Measurements from ENCODE around the gene KLF14. TPM values are rescaled to one million over a fixed set of nuclear protein-coding genes. Genes with fewer than 3 reads are reported as not detected.

The KLF14 gene
- total RNA-seq, 6 experiments from 2014 or later = not detected

- no peak overlapping the region for H3K4me3 Mint-ChIP-seq
- H3K9me3 Mint-ChIP-seq = peaks cover 19% of the 10 kb centered on the region; the same call in 1 of the 2 replicates
- no peak for DNase-seq
- peaks cover 12% of the 10 kb centered on the region for H3K36me3 Mint-ChIP-seq (ENCODE audit: low read depth)
- H3K27me3 Mint-ChIP-seq (ENCODE audit: insufficient read depth) = peaks cover 25% of the 10 kb centered on the region
- H3K4me1 Mint-ChIP-seq (ENCODE audit: low read depth) = no peaks in the 10 kb centered on the region
- TF ChIP-seq CTCF (IDR thresholded peaks at IDR 0.05) = no peak
- no peak overlapping the region for H3K27ac Mint-ChIP-seq
These were observed 26.0 kb downstream of the KLF14 start for GRCh38 chr7:130708001-130708400.

GRCh38 chr7:130703851-130704250 lies 30.2 kb downstream of the KLF14 start:
- no peak overlapping the region for H3K4me3 Mint-ChIP-seq
- peaks cover 12% of the 10 kb centered on the region for H3K27me3 Mint-ChIP-seq (ENCODE audit: insufficient read depth)
- H3K27ac Mint-ChIP-seq = no peak overlapping the region

GRCh38 chr7:130701650-130702049 lies 32.4 kb downstream of the KLF14 start:
- Mint-ChIP-seq H3K27me3 (ENCODE audit: insufficient read depth) (peaks cover 6% of the 10 kb centered on the region; the same call in 1 of the 2 replicates), H3K27ac (no peak overlapping the region), H3K36me3 (ENCODE audit: low read depth) (peaks cover 5% of the 10 kb centered on the region), H3K4me3 (no peak overlapping the region), H3K4me1 (ENCODE audit: low read depth) (no peaks in the 10 kb centered on the region), H3K9me3 (peaks cover 9% of the 10 kb centered on the region; the same call in 1 of the 2 replicates)
- no peak for TF ChIP-seq CTCF (IDR thresholded peaks at IDR 0.05)
- no peak for DNase-seq

More at GRCh38 chr7:130703851-130704250, 30.2 kb downstream of the KLF14 start:
- no peaks in the 10 kb centered on the region for H3K4me1 Mint-ChIP-seq (ENCODE audit: low read depth)
- H3K36me3 Mint-ChIP-seq (ENCODE audit: low read depth) = peaks cover 12% of the 10 kb centered on the region
- peaks cover 18% of the 10 kb centered on the region; the same call in 1 of the 2 replicates for H3K9me3 Mint-ChIP-seq
- no peak for DNase-seq
- no peak for TF ChIP-seq CTCF (IDR thresholded peaks at IDR 0.05)

DNA sequence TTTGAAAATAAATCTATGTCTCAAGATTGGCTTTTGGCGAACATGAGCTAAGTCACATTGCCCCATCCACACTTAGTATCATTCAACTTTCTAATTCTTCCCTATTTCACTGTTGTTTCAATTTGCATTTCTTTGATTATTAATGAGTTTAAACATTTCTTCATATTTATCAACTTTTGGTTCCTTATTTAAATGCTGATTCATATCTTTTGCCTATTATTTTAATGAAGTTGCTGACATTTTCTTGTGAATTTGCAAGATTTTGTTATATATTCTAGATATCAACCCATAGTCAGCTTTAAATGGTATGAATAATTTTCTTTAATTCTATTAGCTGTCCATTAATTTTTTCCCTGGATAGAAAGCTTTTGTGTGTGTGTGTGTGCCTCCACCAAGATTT lies 33.2 kb downstream of the KLF14 start:
- H3K9me3 Mint-ChIP-seq = peaks cover under 1% of the 10 kb centered on the region; the same call in 1 of the 2 replicates
- H3K4me3 Mint-ChIP-seq = no peak overlapping the region
- peaks cover under 1% of the 10 kb centered on the region; the same call in 1 of the 2 replicates for H3K36me3 Mint-ChIP-seq (ENCODE audit: low read depth)
- no peak for TF ChIP-seq CTCF (IDR thresholded peaks at IDR 0.05)
- no peaks in the 10 kb centered on the region for H3K4me1 Mint-ChIP-seq (ENCODE audit: low read depth)
- DNase-seq = no peak
- H3K27me3 Mint-ChIP-seq (ENCODE audit: insufficient read depth) = peaks cover 3% of the 10 kb centered on the region; the same call in 1 of the 2 replicates
- no peak overlapping the region for H3K27ac Mint-ChIP-seq

- H3K4me1 Mint-ChIP-seq (ENCODE audit: low read depth) = no peaks in the 10 kb centered on the region
- no peak for TF ChIP-seq CTCF (IDR thresholded peaks at IDR 0.05)
- no peaks in the 10 kb centered on the region for H3K9me3 Mint-ChIP-seq
- H3K27me3 Mint-ChIP-seq (ENCODE audit: insufficient read depth) = peaks cover 3% of the 10 kb centered on the region; the same call in 1 of the 2 replicates
- no peak for DNase-seq
- H3K4me3 Mint-ChIP-seq = no peak overlapping the region
- H3K36me3 Mint-ChIP-seq (ENCODE audit: low read depth) = no peaks in the 10 kb centered on the region
- no peak overlapping the region for H3K27ac Mint-ChIP-seq
These were observed 34.3 kb downstream of the KLF14 start for GRCh38 chr7:130699686-130700085.

Measured in HFFc6 (cell line).